ENCODE results near the gene CLEC18B. TPM values are rescaled to one million over a fixed set of nuclear protein-coding genes. Genes with fewer than 3 reads are reported as not detected.

CLEC18B gene
- total RNA-seq, 4 donors from 2014 or later, result 0.30 to 1.4 TPM; not detected in 2

Other genes with a start within 250 kb of the CLEC18B start
- 100 to 1,000 TPM in 2 of 4 donors, 10 to 100 TPM in 2; 77.3 to 109 (median 102) TPM for gene PSMD7, start 124.7 kb downstream of the CLEC18B start, total RNA-seq
- gene NPIPB15, start 45.2 kb downstream of the CLEC18B start, total RNA-seq, result 10 to 100 TPM in 1 of 4 donors, 1 to 10 TPM in 2, not detected in 1; 1.6 to 11.8 (median 3.0) TPM
- gene GLG1, start 185.6 kb upstream of the CLEC18B start, total RNA-seq, result 100 to 1,000 TPM in 2 of 4 donors, 10 to 100 TPM in 2; 64.7 to 113 (median 92.5) TPM
- 10 to 100 TPM; 20.3 to 33.5 (median 23.0) TPM for gene RFWD3, start 245.4 kb upstream of the CLEC18B start, total RNA-seq